CD4-positive, CD25-positive, alpha-beta regulatory T cell (primary cell): ENCODE data around the gene CTU2. TPM values are rescaled to one million over a fixed set of nuclear protein-coding genes. Genes with fewer than 3 reads are reported as not detected.

Source experiments
- ATAC-seq, 2 donors: fragments of 150-1000 bp; cut with Tn5 transposase; one replicate each; pipeline ENCODE4 v1.10.0; 2021; ENCODE audit warnings: low read depth in 2 of 2, moderate number of reproducible peaks in 2 of 2, moderate library complexity in 1 of 2
- DNase-seq, 3 donors: peaks; one replicate each; pipeline versions ENCODE4 v3.0.0 to v3.0.0-alpha.2; 2012 to 2022; ENCODE audit warnings: mixed read lengths in 1 of 3
- H3K27ac ChIP-seq: one replicate; pipeline ENCODE4 v1.7.0; 2013; ENCODE audit warnings: mild to moderate bottlenecking, low read length; ENCODE audit not compliant: insufficient read depth, poor library complexity, severe bottlenecking
- H3K27me3 ChIP-seq: one replicate; pipeline ENCODE4 v1.7.0; 2013; ENCODE audit warnings: low read length; ENCODE audit not compliant: control insufficient read depth, insufficient read depth
- H3K36me3 ChIP-seq: one replicate; pipeline ENCODE4 v1.7.0; 2013; ENCODE audit warnings: mild to moderate bottlenecking, low read length, moderate library complexity; ENCODE audit not compliant: control insufficient read depth, insufficient read depth
- H3K4me1 ChIP-seq: 2 replicates; pipeline ENCODE4 v1.7.0; 2013; ENCODE audit warnings: mild to moderate bottlenecking, low read length; ENCODE audit not compliant: insufficient read depth, control insufficient read depth, poor library complexity, severe bottlenecking
- H3K4me3 ChIP-seq: one replicate; pipeline ENCODE4 v1.7.0; 2013; ENCODE audit warnings: low read depth, mild to moderate bottlenecking, low read length, moderate library complexity
- H3K9me3 ChIP-seq, 2 experiments: 1 replicate in 1 of 2; 2 replicates in 1 of 2; pipeline ENCODE4 v1.7.0; 2013; ENCODE audit warnings: low read length in 2 of 2, mild to moderate bottlenecking in 1 of 2, moderate library complexity in 1 of 2; ENCODE audit not compliant: control insufficient read depth in 2 of 2
- H3K27ac Mint-ChIP-seq, 3 donors: one replicate each; pipeline ENCODE4 v1.8.0; 2020 to 2022; ENCODE audit warnings: mild to moderate bottlenecking in 3 of 3, mixed read lengths in 3 of 3, moderate library complexity in 2 of 3
- H3K27me3 Mint-ChIP-seq: one replicate; pipeline ENCODE4 v1.8.0; 2022; ENCODE audit warnings: mild to moderate bottlenecking, mixed read lengths
- H3K36me3 Mint-ChIP-seq: one replicate; pipeline ENCODE4 v1.8.0; 2020; ENCODE audit warnings: mixed read lengths
- H3K4me1 Mint-ChIP-seq, 4 donors: one replicate each; pipeline ENCODE4 v1.8.0; 2020 to 2022; ENCODE audit warnings: mixed read lengths in 4 of 4, mild to moderate bottlenecking in 1 of 4
- H3K4me3 Mint-ChIP-seq, 4 donors: one replicate each; pipeline ENCODE4 v1.8.0; 2020 to 2022; ENCODE audit warnings: mild to moderate bottlenecking in 4 of 4, mixed read lengths in 4 of 4, moderate library complexity in 3 of 4
- H3K9me3 Mint-ChIP-seq, 7 donors: one replicate each; pipeline ENCODE4 v1.8.0; 2020 to 2022; ENCODE audit warnings: mixed read lengths in 7 of 7, mild to moderate bottlenecking in 3 of 7, moderate library complexity in 2 of 7
- polyA plus RNA-seq, 4 donors: library from polyadenylated mRNA; unstranded; fragments of 300-500 nt; fragmentation: Illumina TruSeq; gene quantifications; one replicate each; pipeline ENCODE4 v1.2.3, GENCODE V29; 2021
- total RNA-seq: library from RNA; stranded (reverse); gene quantifications from one replicate; pipeline ENCODE4 v1.2.3, GENCODE V29; 2022

Gene CTU2
- total and polyA plus RNA-seq, 5 donors from 2014 or later, result 11.8 to 26.0 (median 12.9) TPM

GRCh38 chr16:88676502-88677242 lies 29.6 kb upstream of the CTU2 start:
- Mint-ChIP-seq H3K27ac (no peak overlapping the region), H3K27me3 (no peaks in the 10 kb centered on the region), H3K36me3 (peaks cover 7% of the 10 kb centered on the region), H3K4me3 (no peak overlapping the region), H3K9me3 (peaks cover 0 to 1% (median 0%) of the 10 kb centered on the region in 7 donors), H3K4me1 (peaks cover under 1 to 12% (median 5%) of the 10 kb centered on the region in 4 donors)
- Histone ChIP-seq H3K27ac (no peak overlapping the region), H3K4me3 (no peak overlapping the region), H3K4me1 (peaks cover 13% of the 10 kb centered on the region), H3K36me3 (peaks cover 31% of the 10 kb centered on the region), H3K9me3 (no peaks in the 10 kb centered on the region), H3K27me3 (no peaks in the 10 kb centered on the region)
- DNase-seq (no peak), ATAC-seq (no peak)

GRCh38 chr16:88677721-88678120 lies 28.6 kb upstream of the CTU2 start:
- H3K4me3 Mint-ChIP-seq, result no peak overlapping the region
- H3K27ac Mint-ChIP-seq, result no peak overlapping the region
- Histone ChIP-seq H3K27me3 (no peaks in the 10 kb centered on the region), H3K9me3 (no peaks in the 10 kb centered on the region), H3K36me3 (peaks cover 31% of the 10 kb centered on the region), H3K4me1 (peaks cover 23% of the 10 kb centered on the region), H3K27ac (no peak overlapping the region), H3K4me3 (no peak overlapping the region)
- no peak for DNase-seq
- H3K4me1 Mint-ChIP-seq, result peaks cover 3 to 21% (median 15%) of the 10 kb centered on the region in 4 donors
- H3K27me3 Mint-ChIP-seq, result no peaks in the 10 kb centered on the region
- peaks cover 7% of the 10 kb centered on the region for H3K36me3 Mint-ChIP-seq
- ATAC-seq, result no peak
- H3K9me3 Mint-ChIP-seq, result peaks cover 0 to 1% (median 0%) of the 10 kb centered on the region in 7 donors

- Mint-ChIP-seq H3K27ac (no peak overlapping the region), H3K36me3 (peaks cover 7% of the 10 kb centered on the region), H3K4me3 (no peak overlapping the region), H3K9me3 (peaks cover 0 to 1% (median 0%) of the 10 kb centered on the region in 7 donors), H3K27me3 (no peaks in the 10 kb centered on the region), H3K4me1 (peaks cover 3 to 25% (median 17%) of the 10 kb centered on the region in 4 donors)
- Histone ChIP-seq H3K9me3 (no peaks in the 10 kb centered on the region), H3K36me3 (peaks cover 31% of the 10 kb centered on the region), H3K4me1 (peaks cover 23% of the 10 kb centered on the region), H3K4me3 (no peak overlapping the region), H3K27ac (no peak overlapping the region), H3K27me3 (no peaks in the 10 kb centered on the region)
- ATAC-seq (no peak), DNase-seq (no peak)
Measured at GRCh38 chr16:88678224-88678979, 27.9 kb upstream of the CTU2 start.

GRCh38 chr16:88680554-88681083 lies 25.7 kb upstream of the CTU2 start:
- H3K4me1 Mint-ChIP-seq, result peaks cover 10 to 46% (median 28%) of the 10 kb centered on the region in 4 donors
- peaks cover 45% of the 10 kb centered on the region for H3K4me1 ChIP-seq
- no peak overlapping the region for H3K4me3 ChIP-seq
- peaks cover 0 to 1% (median 0%) of the 10 kb centered on the region in 7 donors for H3K9me3 Mint-ChIP-seq
- H3K27me3 Mint-ChIP-seq, result no peaks in the 10 kb centered on the region
- peaks cover 31% of the 10 kb centered on the region for H3K36me3 ChIP-seq
- H3K36me3 Mint-ChIP-seq, result peaks cover 3% of the 10 kb centered on the region
- no peaks in the 10 kb centered on the region for H3K27me3 ChIP-seq
- peak overlapping the region in 1 of 3 donors; percentile 20 for H3K27ac Mint-ChIP-seq
- ATAC-seq, result no peak
- no peak for DNase-seq
- H3K9me3 ChIP-seq, result no peaks in the 10 kb centered on the region
- peak overlapping the region; percentile 84 to 95 (median 90) for H3K4me3 Mint-ChIP-seq
- H3K27ac ChIP-seq, result peak overlapping the region; percentile 75

GRCh38 chr16:88681084-88681680 lies 25.1 kb upstream of the CTU2 start:
- Mint-ChIP-seq H3K36me3 (peaks cover 3% of the 10 kb centered on the region), H3K27me3 (no peaks in the 10 kb centered on the region), H3K27ac (peak overlapping the region; percentile 94 to 98 (median 95)), H3K4me3 (peak overlapping the region; percentile 84 to 95 (median 90)), H3K4me1 (peaks cover 10 to 46% (median 28%) of the 10 kb centered on the region in 4 donors), H3K9me3 (peaks cover 0 to 1% (median 0%) of the 10 kb centered on the region in 7 donors)
- ATAC-seq (peak in 1 of 2 donors; percentile 21), DNase-seq (peak; percentile 38 to 79 (median 55))
- no peak overlapping the region for H3K4me3 ChIP-seq
- peaks cover 31% of the 10 kb centered on the region for H3K36me3 ChIP-seq
- peak overlapping the region; percentile 75 for H3K27ac ChIP-seq
- peaks cover 48% of the 10 kb centered on the region for H3K4me1 ChIP-seq
- no peaks in the 10 kb centered on the region for H3K27me3 ChIP-seq
- H3K9me3 ChIP-seq, result no peaks in the 10 kb centered on the region

- Histone ChIP-seq H3K9me3 (no peaks in the 10 kb centered on the region), H3K27ac (peak overlapping the region; percentile 75), H3K4me1 (peaks cover 52% of the 10 kb centered on the region), H3K36me3 (peaks cover 26% of the 10 kb centered on the region), H3K27me3 (no peaks in the 10 kb centered on the region), H3K4me3 (peak overlapping the region; percentile 19)
- peak overlapping the region; percentile 94 to 98 (median 95) for H3K27ac Mint-ChIP-seq
- peaks cover 10 to 46% (median 28%) of the 10 kb centered on the region in 4 donors for H3K4me1 Mint-ChIP-seq
- peak; percentile 48 to 66 for ATAC-seq
- DNase-seq, result peak; percentile 19 to 84 (median 60)
- H3K36me3 Mint-ChIP-seq, result peaks cover 3% of the 10 kb centered on the region
- H3K27me3 Mint-ChIP-seq, result no peaks in the 10 kb centered on the region
- H3K4me3 Mint-ChIP-seq, result peak overlapping the region; percentile 84 to 95 (median 90)
- peaks cover 0 to 1% (median 0%) of the 10 kb centered on the region in 7 donors for H3K9me3 Mint-ChIP-seq
Measured at GRCh38 chr16:88681709-88682451, 24.4 kb upstream of the CTU2 start.
